ENCODE data around the gene EIF3K. TPM values are rescaled to one million over a fixed set of nuclear protein-coding genes. Genes with fewer than 3 reads are reported as not detected.

The EIF3K gene
- total and polyA plus RNA-seq, 2 of the 13 experiments (the other 11 are each of a cell fraction or from before 2014, with no cell fraction given): 179 to 258 TPM

DNA sequence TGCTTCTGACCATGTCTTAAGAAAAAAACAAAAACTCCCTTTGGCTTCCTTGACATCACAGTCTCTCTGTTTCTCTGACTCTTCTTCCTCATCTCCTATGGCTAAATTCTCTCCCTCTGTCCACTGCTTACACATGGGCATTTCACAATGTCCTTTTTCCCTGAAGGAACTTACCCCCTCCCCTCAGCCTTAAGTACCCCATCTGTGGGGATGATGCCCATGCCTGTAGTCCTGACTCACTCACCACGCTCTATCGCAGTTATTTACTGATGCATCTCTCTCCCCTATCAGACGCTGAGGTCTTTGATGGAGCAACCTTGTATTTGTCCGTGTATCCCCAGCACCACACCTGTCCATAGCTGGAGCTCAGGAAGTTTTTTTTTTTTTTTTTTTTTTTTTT, 60.9 kb downstream of the EIF3K start (continued):
- no peak for TF ChIP-seq ZFYVE20 (CRISPR knock-in tag; IDR thresholded peaks at IDR 0.05; ENCODE audit: borderline replicate concordance, low read depth)

DNA sequence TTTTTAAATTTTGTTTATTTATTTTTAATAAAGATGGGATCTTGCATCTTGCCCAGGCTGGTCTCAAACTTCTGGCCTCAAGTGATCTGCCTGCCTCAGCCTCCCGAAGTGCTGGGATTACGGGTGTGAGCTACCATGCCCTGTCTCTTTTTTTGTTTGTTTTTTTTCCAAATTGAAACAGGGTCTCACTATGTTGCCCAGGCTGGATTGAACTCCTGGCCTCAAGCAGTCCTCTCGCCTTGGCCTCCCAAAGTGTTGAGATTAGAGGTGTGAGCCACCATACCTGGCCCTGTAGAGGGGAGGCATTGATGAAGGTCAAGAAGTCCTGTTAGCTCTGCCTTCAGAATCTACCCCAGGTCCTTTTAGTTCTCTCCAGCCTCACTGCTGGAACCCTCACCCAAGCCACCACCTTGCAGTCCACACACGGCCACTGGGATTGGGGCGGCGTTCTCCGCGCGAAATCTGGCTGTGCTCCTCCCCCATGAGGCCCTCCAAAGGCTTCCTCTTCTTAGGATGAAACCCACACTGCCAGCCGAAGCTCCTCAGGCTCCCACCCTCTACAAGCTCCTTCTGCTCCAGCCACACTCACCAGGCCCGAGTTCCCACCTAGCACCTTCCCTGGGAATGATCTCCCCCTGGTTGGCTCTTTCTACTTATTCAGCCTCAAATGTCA, 63.3 kb downstream of the EIF3K start:
- in situ Hi-C loops (cut with HindIII; ENCODE audit: extremely low pct_ligation_motif_present, low pct_unique_long_range_greater_than_20kb) (no loop called here), intact Hi-C loops (cut with micrococcal nuclease; ENCODE audit: unreplicated experiment) (no loop called here)
- Histone ChIP-seq H3K79me2 (ENCODE audit: insufficient read depth, low read length) (peaks cover 98% of the 10 kb centered on the region), H3K4me3 (replicated peaks in 1 of 3; ENCODE audit: insufficient read depth in 1 of 3, low read depth in 2 of 3, low read length in 3 of 3) (no peak overlapping the region), H3K27me3 (ENCODE audit: control insufficient read depth in 1 of 2, insufficient read depth in 2 of 2, low read length in 2 of 2) (no peaks in the 10 kb centered on the region), H3K9me3 (ENCODE audit: low read length) (no peaks in the 10 kb centered on the region), H3K9ac (ENCODE audit: insufficient read depth, low read depth, low read length) (peak overlapping the region; percentile 63; the same call in 1 of the 2 replicates), H4K20me1 (ENCODE audit: insufficient read depth, low read length) (peaks cover 27% of the 10 kb centered on the region), H3K4me1 (ENCODE audit: insufficient read depth, low read length) (peaks cover 99% of the 10 kb centered on the region), H3K36me3 (replicated peaks in 1 of 2; ENCODE audit: control insufficient read depth in 1 of 2, insufficient read depth in 2 of 2, low read length in 2 of 2) (peaks cover 9 to 26% of the 10 kb centered on the region in 2 experiments), H2AFZ (ENCODE audit: low read length) (no peak overlapping the region), H3K4me2 (ENCODE audit: low read depth, low read length) (no peak overlapping the region), H3K27ac (ENCODE audit: extremely low read length, insufficient read depth, low read length) (peak overlapping the region; percentile 85)
- WGBS (ENCODE audit: low lambda C conversion rate): 98% methylated on average over 11 of the region's 11 CpGs
- ChIA-PET CTCF (ENCODE audit: low intra/inter-chr PET ratio, low total read pairs) (no interaction called here), POLR2A (interaction anchor here (1.9 to 3.4 kb wide), 4 partner anchors 15 to 34 kb away, joined by 5 to 37 read pairs (median 23); partner anchors contain the start of gene ACTN4)
- TF ChIP-seq ZBTB38 (CRISPR knock-in tag; IDR thresholded peaks at IDR 0.05): no peak
- no peak for TF ChIP-seq NFKBIZ (CRISPR knock-in tag; IDR thresholded peaks at IDR 0.05)
- no peak for TF ChIP-seq SIX4 (CRISPR knock-in tag; IDR thresholded peaks at IDR 0.05)
- TF ChIP-seq ZNF121 (CRISPR knock-in tag; IDR thresholded peaks at IDR 0.05): peak; percentile 31; the same call in 1 of the 2 replicates
- BruUV-seq (replicated peaks): no TSS peak
- FAIRE-seq (no peak), ATAC-seq (no peak), DNase-seq (ENCODE audit: low spot score) (no peak)

DNA sequence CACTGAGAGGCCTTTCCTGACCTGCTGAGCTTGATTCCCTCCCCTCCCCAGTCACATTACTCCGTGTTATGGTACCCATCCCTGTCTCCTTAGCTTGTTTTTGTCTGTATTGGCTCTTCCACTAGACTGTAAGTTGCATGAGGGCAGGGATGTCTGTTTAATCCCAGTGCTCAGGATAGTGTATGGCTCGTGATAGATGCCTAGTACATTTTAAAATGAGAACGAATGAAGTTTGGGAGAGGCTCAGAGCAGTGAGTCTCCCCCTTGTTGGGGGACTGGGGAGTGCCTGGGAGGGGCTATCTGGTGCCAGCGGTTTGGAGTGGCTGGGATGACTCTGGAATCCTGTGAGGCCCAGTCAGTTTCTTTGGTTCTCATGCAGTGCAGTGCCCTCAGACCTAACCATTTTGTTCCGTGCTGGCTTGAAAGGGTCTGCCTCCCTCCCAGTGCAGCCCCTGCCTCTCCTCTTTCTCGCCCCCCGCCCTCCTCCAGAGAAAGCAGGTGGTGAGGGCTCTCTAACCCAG, 63.9 kb downstream of the EIF3K start:
- FAIRE-seq: no peak
- intact Hi-C loops (cut with micrococcal nuclease; ENCODE audit: unreplicated experiment): loop anchor here (1.0 kb wide), 1 partner anchor 12 kb away; no protein-coding TSS in a partner anchor
- Histone ChIP-seq H3K36me3 (replicated peaks in 1 of 2; ENCODE audit: control insufficient read depth in 1 of 2, insufficient read depth in 2 of 2, low read length in 2 of 2) (peaks cover 8 to 20% of the 10 kb centered on the region in 2 experiments), H3K27me3 (ENCODE audit: control insufficient read depth in 1 of 2, insufficient read depth in 2 of 2, low read length in 2 of 2) (no peaks in the 10 kb centered on the region), H3K4me2 (ENCODE audit: low read depth, low read length) (peak overlapping the region; percentile 25), H4K20me1 (ENCODE audit: insufficient read depth, low read length) (peaks cover 24% of the 10 kb centered on the region), H2AFZ (ENCODE audit: low read length) (no peak overlapping the region), H3K9ac (ENCODE audit: insufficient read depth, low read depth, low read length) (peak overlapping the region; percentile 63), H3K4me1 (ENCODE audit: insufficient read depth, low read length) (peaks cover 99% of the 10 kb centered on the region), H3K9me3 (ENCODE audit: low read length) (no peaks in the 10 kb centered on the region), H3K4me3 (replicated peaks in 1 of 3; ENCODE audit: insufficient read depth in 1 of 3, low read depth in 2 of 3, low read length in 3 of 3) (peak overlapping the region in 1 of 3 experiments; percentile 27; a peak in 1 of 6 replicates), H3K79me2 (ENCODE audit: insufficient read depth, low read length) (peaks cover 98% of the 10 kb centered on the region), H3K27ac (ENCODE audit: extremely low read length, insufficient read depth, low read length) (peak overlapping the region; percentile 85)
- no peak for DNase-seq (ENCODE audit: low spot score)
- peak; percentile 2; the same call in 1 of the 3 replicates for ATAC-seq
- TSS peak; percentile 96 for BruUV-seq (replicated peaks)
- ChIA-PET POLR2A (interaction anchor here (0.8 to 3.4 kb wide), 15 partner anchors 12 to 248 kb away, joined by 3 to 37 read pairs (median 5); partner anchors contain the start of genes ACTN4, EIF3K, MRPS12 and SARS2), CTCF (ENCODE audit: low intra/inter-chr PET ratio, low total read pairs) (no interaction called here)
- WGBS (ENCODE audit: low lambda C conversion rate): 93% methylated on average over 7 of the region's 7 CpGs
- in situ Hi-C loops (cut with HindIII; ENCODE audit: extremely low pct_ligation_motif_present, low pct_unique_long_range_greater_than_20kb): no loop called here
- TF ChIP-seq, protein P1, sequence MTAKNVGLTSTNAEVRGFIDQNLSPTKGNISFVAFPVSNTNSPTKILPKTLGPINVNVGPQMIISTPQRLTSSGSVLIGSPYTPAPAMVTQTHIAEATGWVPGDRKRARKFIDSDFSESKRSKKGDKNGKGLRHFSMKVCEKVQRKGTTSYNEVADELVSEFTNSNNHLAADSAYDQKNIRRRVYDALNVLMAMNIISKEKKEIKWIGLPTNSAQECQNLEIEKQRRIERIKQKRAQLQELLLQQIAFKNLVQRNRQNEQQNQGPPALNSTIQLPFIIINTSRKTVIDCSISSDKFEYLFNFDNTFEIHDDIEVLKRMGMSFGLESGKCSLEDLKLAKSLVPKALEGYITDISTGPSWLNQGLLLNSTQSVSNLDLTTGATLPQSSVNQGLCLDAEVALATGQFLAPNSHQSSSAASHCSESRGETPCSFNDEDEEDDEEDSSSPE (CRISPR knock-in tag; IDR thresholded peaks at IDR 0.05): no peak
- TF ChIP-seq, protein P2, sequence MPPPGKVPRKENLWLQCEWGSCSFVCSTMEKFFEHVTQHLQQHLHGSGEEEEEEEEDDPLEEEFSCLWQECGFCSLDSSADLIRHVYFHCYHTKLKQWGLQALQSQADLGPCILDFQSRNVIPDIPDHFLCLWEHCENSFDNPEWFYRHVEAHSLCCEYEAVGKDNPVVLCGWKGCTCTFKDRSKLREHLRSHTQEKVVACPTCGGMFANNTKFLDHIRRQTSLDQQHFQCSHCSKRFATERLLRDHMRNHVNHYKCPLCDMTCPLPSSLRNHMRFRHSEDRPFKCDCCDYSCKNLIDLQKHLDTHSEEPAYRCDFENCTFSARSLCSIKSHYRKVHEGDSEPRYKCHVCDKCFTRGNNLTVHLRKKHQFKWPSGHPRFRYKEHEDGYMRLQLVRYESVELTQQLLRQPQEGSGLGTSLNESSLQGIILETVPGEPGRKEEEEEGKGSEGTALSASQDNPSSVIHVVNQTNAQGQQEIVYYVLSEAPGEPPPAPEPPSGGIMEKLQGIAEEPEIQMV (CRISPR knock-in tag; IDR thresholded peaks at IDR 0.05; ENCODE audit: low read depth): no peak
- TF ChIP-seq ZNF230 (CRISPR knock-in tag; IDR thresholded peaks at IDR 0.05): 0 out of 2 replicates have a peak, but pooled peaks have one; percentile 3
- TF ChIP-seq RBM22 (optimal IDR thresholded peaks at IDR 0.05; ENCODE audit: low read length): peak; percentile 25
- peak; percentile 39; the same call in 1 of the 2 replicates for TF ChIP-seq ZNF670 (CRISPR knock-in tag; IDR thresholded peaks at IDR 0.05; ENCODE audit: borderline replicate concordance)
- peak; percentile 24; the same call in 1 of the 2 replicates for TF ChIP-seq ZFP90 (CRISPR knock-in tag; IDR thresholded peaks at IDR 0.05; ENCODE audit: borderline replicate concordance)
- no peak for TF ChIP-seq SAP130 (CRISPR knock-in tag; IDR thresholded peaks at IDR 0.05; ENCODE audit: low read depth)
- TF ChIP-seq ZNF709 (CRISPR knock-in tag; IDR thresholded peaks at IDR 0.05): no peak

Measured in HepG2 (cell line).